HCT116 (cell line): ENCODE measurements around the gene SAMHD1. TPM values are rescaled to one million over a fixed set of nuclear protein-coding genes. Genes with fewer than 3 reads are reported as not detected.

Source experiments
- ATAC-seq: fragments of 200-7000 bp; cut with Tn5 transposase; 2 replicates; pipeline ENCODE4 v1.9.1; 2020; ENCODE audit warnings: mild to moderate bottlenecking, moderate library complexity
- BruUV-seq: library from RNA; stranded (reverse); fragments of 400-500 nt; replicated peaks from 2 replicates; lab custom pipeline; 2021; lab: Mats Ljungman, UMichigan
- CTCF ChIA-PET: fragments of 300-600 bp; sonication (Branson Sonifier 250); formaldehyde crosslinking; loops from one replicate; lab custom pipeline; 2021; ENCODE audit warnings: antibody characterized with exemption; lab: Charles Lee
- POLR2A ChIA-PET: fragments of 300-600, 350-600 bp; sonication (Branson Sonifier 250); formaldehyde crosslinking; loops from one replicate; lab custom pipeline; 2021; ENCODE audit warnings: antibody characterized with exemption; lab: Charles Lee
- RAD21 ChIA-PET, 2 experiments: fragments of 300-600 bp; sonication (Branson Sonifier 250); formaldehyde crosslinking; loops; one replicate each; lab custom pipeline; 2023; ENCODE audit warnings: low total read pairs in 2 of 2; ENCODE audit not compliant: uncharacterized antibody in 2 of 2, unreplicated experiment in 2 of 2, low non-redundant PET in 1 of 2; lab: Charles Lee
- DNase-seq: peaks from one replicate; pipeline ENCODE4 v3.0.0-alpha.2; 2010; ENCODE audit warnings: low read depth, low spot score
- H2AFZ ChIP-seq: fragments of 200-600 bp; shearing (Covaris generic), sonication (generic); 2 replicates; pipeline ENCODE4 v1.6.1; 2017; ENCODE audit warnings: low read depth, mixed run types, mixed read lengths, antibody characterized with exemption, low read length; ENCODE audit not compliant: poor library complexity, severe bottlenecking
- H3K27ac ChIP-seq: 2 replicates; pipeline ENCODE4 v1.5.1; 2012; ENCODE audit warnings: low read depth, low read length
- H3K27me3 ChIP-seq: fragments of 200-600 bp; sonication (generic); 2 replicates; pipeline ENCODE4 v1.6.1; 2016; ENCODE audit warnings: mixed run types, low read length, mixed read lengths; ENCODE audit not compliant: insufficient read depth
- H3K36me3 ChIP-seq, 2 experiments: fragments of 200-500 bp in 1 of 2; fragments of 200-600 bp in 1 of 2; sonication (Bioruptor generic) in 1 of 2; sonication (generic) in 1 of 2; 2 replicates each; pipeline versions ENCODE4 v1.5.1 to v1.6.1; 2014 to 2016; ENCODE audit warnings: low read length in 2 of 2, inconsistent platforms in 1 of 2, mixed read lengths in 1 of 2, mixed run types in 1 of 2; ENCODE audit not compliant: insufficient read depth in 2 of 2, control insufficient read depth in 1 of 2
- H3K4me1 ChIP-seq, 2 experiments: fragments of 200-600 bp in 1 of 2; sonication (generic) in 1 of 2; 2 replicates each; pipeline versions ENCODE4 v1.5.1 to v1.6.1; 2012 to 2017; ENCODE audit warnings: low read length in 2 of 2, inconsistent platforms in 1 of 2, mild to moderate bottlenecking in 1 of 2, mixed read lengths in 1 of 2, mixed run types in 1 of 2, moderate library complexity in 1 of 2; ENCODE audit not compliant: insufficient read depth in 2 of 2, control insufficient read depth in 1 of 2
- H3K4me2 ChIP-seq: fragments of 200-600 bp; sonication (generic); 2 replicates; pipeline ENCODE4 v1.6.1; 2017; ENCODE audit warnings: mixed run types, low read length, mixed read lengths
- H3K4me3 ChIP-seq, 2 experiments: fragments of 200-600 bp in 1 of 2; sonication (generic) in 1 of 2; replicated peaks in 1 of 2; 2 replicates each; pipeline ENCODE4 v1.5.1; 2011 to 2016; ENCODE audit warnings: low read length in 2 of 2, control low read depth in 1 of 2, low read depth in 1 of 2, mild to moderate bottlenecking in 1 of 2, mixed read lengths in 1 of 2, mixed run types in 1 of 2
- H3K79me2 ChIP-seq: fragments of 200-600 bp; sonication (generic); 2 replicates; pipeline ENCODE4 v1.6.1; 2017; ENCODE audit warnings: mild to moderate bottlenecking, mixed run types, low read length, moderate library complexity, mixed read lengths; ENCODE audit not compliant: insufficient read depth
- H3K9ac ChIP-seq: fragments of 200-600 bp; sonication (generic); 2 replicates; pipeline ENCODE4 v1.6.1; 2016; ENCODE audit warnings: low read length, mixed read lengths
- H3K9me2 ChIP-seq: fragments of 200-600 bp; sonication (generic), shearing (Covaris generic); 2 replicates; pipeline ENCODE4 v1.6.1; 2017; ENCODE audit warnings: mixed run types, mild to moderate bottlenecking, moderate library complexity; ENCODE audit not compliant: insufficient read depth
- H3K9me3 ChIP-seq, 2 experiments: fragments of 200-500 bp in 1 of 2; fragments of 200-600 bp in 1 of 2; sonication (Bioruptor generic) in 1 of 2; sonication (generic) in 1 of 2; 2 replicates each; pipeline ENCODE4 v1.6.1; 2014 to 2017; ENCODE audit warnings: low read length in 2 of 2, mixed read lengths in 2 of 2, inconsistent platforms in 1 of 2, low read depth in 1 of 2, mild to moderate bottlenecking in 1 of 2, mixed run types in 1 of 2, moderate library complexity in 1 of 2; ENCODE audit not compliant: control insufficient read depth in 1 of 2, insufficient read depth in 1 of 2
- H4K20me1 ChIP-seq: fragments of 200-600 bp; sonication (generic), shearing (Covaris generic); 2 replicates; pipeline ENCODE4 v1.6.1; 2017; ENCODE audit warnings: mixed run types, mild to moderate bottlenecking, moderate library complexity; ENCODE audit not compliant: insufficient read depth
- ATF3 ChIP-seq: IDR thresholded peaks from 2 replicates; pipeline ENCODE4 v1.6.1; 2012
- CBX3 ChIP-seq: IDR thresholded peaks from 2 replicates; pipeline ENCODE4 v1.6.1; 2012; ENCODE audit warnings: low read depth
- EGR1 ChIP-seq: IDR thresholded peaks from 2 replicates; pipeline ENCODE4 v1.6.1; 2012; ENCODE audit warnings: low read depth
- ELF1 ChIP-seq: IDR thresholded peaks from 2 replicates; pipeline ENCODE4 v1.6.1; 2012; ENCODE audit warnings: low read depth, borderline replicate concordance
- EZH2phosphoT487 ChIP-seq: fragments of 200-600 bp; IDR thresholded peaks from 2 replicates; pipeline ENCODE4 v1.6.1; 2018; ENCODE audit warnings: antibody characterized with exemption, borderline replicate concordance
- JUND ChIP-seq: IDR thresholded peaks from 2 replicates; pipeline ENCODE4 v1.6.1; 2012
- MAX ChIP-seq: IDR thresholded peaks from 2 replicates; pipeline ENCODE4 v1.6.1; 2012
- POLR2A ChIP-seq: IDR thresholded peaks from 2 replicates; pipeline ENCODE4 v1.7.0; 2011; ENCODE audit warnings: borderline replicate concordance; ENCODE audit not compliant: insufficient read depth, insufficient read length; ENCODE audit errors: extremely low read depth
- POLR2AphosphoS5 ChIP-seq: IDR thresholded peaks from 2 replicates; pipeline ENCODE4 v1.6.1; 2011; ENCODE audit warnings: mild to moderate bottlenecking, low read depth, low read length, moderate library complexity
- RAD21 ChIP-seq: IDR thresholded peaks from 2 replicates; pipeline ENCODE4 v1.6.1; 2012; ENCODE audit warnings: low read depth, mild to moderate bottlenecking
- REST ChIP-seq: IDR thresholded peaks from 2 replicates; pipeline ENCODE4 v1.6.1; 2012; ENCODE audit warnings: low read depth
- SIN3A ChIP-seq: IDR thresholded peaks from 2 replicates; pipeline ENCODE4 v1.6.1; 2012; ENCODE audit warnings: low read depth
- SP1 ChIP-seq: IDR thresholded peaks from 2 replicates; pipeline ENCODE4 v1.6.1; 2012; ENCODE audit warnings: low read depth
- SRF ChIP-seq: IDR thresholded peaks from 2 replicates; pipeline ENCODE4 v1.6.1; 2012; ENCODE audit warnings: low read depth
- TCF7L2 ChIP-seq: IDR thresholded peaks from 2 replicates; pipeline ENCODE4 v1.7.0; 2011; ENCODE audit warnings: borderline replicate concordance, inconsistent platforms; ENCODE audit not compliant: insufficient read depth, insufficient read length; ENCODE audit errors: extremely low read depth
- YY1 ChIP-seq: IDR thresholded peaks from 2 replicates; pipeline ENCODE4 v1.6.1; 2011; ENCODE audit warnings: low read length, low read depth, moderate library complexity, mild to moderate bottlenecking; ENCODE audit not compliant: insufficient replicate concordance; ENCODE audit errors: extremely low read depth
- ZFX ChIP-seq: fragments of 450-650 bp; IDR thresholded peaks from 2 replicates; pipeline ENCODE4 v1.6.1; 2017
- ZNF274 ChIP-seq: fragments of 200-500 bp; sonication (Bioruptor generic); IDR thresholded peaks from 2 replicates; pipeline ENCODE4 v1.6.1; 2014; ENCODE audit warnings: mild to moderate bottlenecking, low read depth, low read length, inconsistent platforms
- intact Hi-C: fragments of 100-400 bp; cut with micrococcal nuclease; formaldehyde crosslinking; loops from 2 replicates; pipeline ENCODE4 v1.10.0; 2022
- total RNA-seq: library from RNA; stranded (reverse); gene quantifications from one replicate; pipeline ENCODE4 v1.2.1, GENCODE V29; 2021; ENCODE audit not compliant: unreplicated experiment

Gene SAMHD1
- total RNA-seq, 1 experiment from 2014 or later: 21.4 TPM

- no peak overlapping the region for H3K4me2 ChIP-seq
- H3K4me3 ChIP-seq: no peak overlapping the region
- no peak overlapping the region for H3K27ac ChIP-seq
- no peaks in the 10 kb centered on the region for H3K9me3 ChIP-seq
- H3K9ac ChIP-seq: no peak overlapping the region
- POLR2A ChIA-PET: interaction anchor here (0.7 kb wide), 1 partner anchor 9 kb away, joined by 3 read pairs; no protein-coding TSS in a partner anchor
- no peaks in the 10 kb centered on the region for H3K36me3 ChIP-seq
- DNase-seq (no peak), ATAC-seq (no peak)
- CTCF ChIA-PET: interaction anchor here (0.6 to 0.7 kb wide), 2 partner anchors 9 to 409 kb away, joined by 3 read pairs; no protein-coding TSS in a partner anchor
- H3K27me3 ChIP-seq: no peaks in the 10 kb centered on the region
- peaks cover 25% of the 10 kb centered on the region; the same call in 1 of the 2 replicates for H3K79me2 ChIP-seq
- H3K9me2 ChIP-seq: no peaks in the 10 kb centered on the region
- H3K4me1 ChIP-seq: peaks cover 0 to 15% of the 10 kb centered on the region in 2 experiments; a peak in 2 of 4 replicates
- no peak overlapping the region for H2AFZ ChIP-seq
- RAD21 ChIA-PET: no interaction called here
- no TSS peak for BruUV-seq
- intact Hi-C loops: no loop called here
- TF ChIP-seq REST: no peak
- no peak for TF ChIP-seq YY1
- no peak for TF ChIP-seq ATF3
- TF ChIP-seq MAX: no peak
- TF ChIP-seq CBX3: no peak
- TF ChIP-seq TCF7L2: no peak
- TF ChIP-seq SRF: no peak
- no peak for TF ChIP-seq SP1
- TF ChIP-seq POLR2AphosphoS5: no peak
- no peak for TF ChIP-seq EZH2phosphoT487
- TF ChIP-seq ZNF274: no peak
- no peak for TF ChIP-seq EGR1
- TF ChIP-seq JUND: no peak
- TF ChIP-seq ZFX: no peak
- TF ChIP-seq ELF1: no peak
- no peak for TF ChIP-seq POLR2A
- TF ChIP-seq SIN3A: no peak
- no peak for TF ChIP-seq RAD21
- no peaks in the 10 kb centered on the region for H4K20me1 ChIP-seq
Observed at GRCh38 chr20:36848677-36849076, 102.8 kb downstream of the SAMHD1 start.
